Stimulated activated CD8-positive, alpha-beta memory T cell treated with anti-CD3 and anti-CD28 coated beads, Interleukin-4, amount 100 ng/mL, for 24 hours (primary cell): ENCODE measurements around the gene TRABD2B.

Source experiments
- DNase-seq: peaks from one replicate; pipeline ENCODE4 v3.0.0-alpha.2; 2020; ENCODE audit warnings: low read depth

The TRABD2B gene

DNA sequence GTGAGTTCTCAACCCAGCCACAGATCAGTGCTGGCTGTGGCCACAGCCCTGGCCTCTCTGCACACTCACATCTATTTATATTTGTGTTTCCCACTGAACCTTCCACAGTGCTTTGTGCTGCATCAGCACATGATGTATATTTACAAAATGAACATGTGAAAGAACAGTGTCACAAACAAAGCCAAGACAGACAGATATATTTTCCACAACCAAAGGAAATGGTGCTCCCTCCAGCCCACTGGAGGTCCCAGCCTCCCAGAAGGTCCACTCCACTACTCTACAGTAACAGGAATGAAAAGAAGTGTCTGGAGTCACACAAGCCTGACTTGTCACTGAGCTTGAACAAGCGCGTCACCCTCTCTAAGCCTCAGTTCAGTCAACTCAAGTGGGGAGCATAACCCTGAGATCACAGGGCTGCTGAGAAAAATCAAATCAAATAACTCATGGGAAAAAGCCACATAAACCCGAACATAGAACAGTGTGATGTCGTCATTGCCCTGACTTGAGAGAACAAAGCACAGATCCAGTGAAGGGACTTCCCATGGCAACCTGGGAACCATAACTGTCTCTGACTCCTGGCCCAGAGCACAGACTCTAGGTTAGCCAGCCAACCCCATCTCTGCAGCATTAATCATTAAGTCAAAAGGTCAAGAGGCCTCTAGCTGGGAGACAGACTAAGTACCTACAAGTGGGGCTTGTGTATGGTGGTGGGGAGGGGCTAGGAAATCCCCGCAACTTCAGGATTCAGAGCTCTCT lies 121.2 kb downstream of the TRABD2B start:
- no peak for DNase-seq

DNA sequence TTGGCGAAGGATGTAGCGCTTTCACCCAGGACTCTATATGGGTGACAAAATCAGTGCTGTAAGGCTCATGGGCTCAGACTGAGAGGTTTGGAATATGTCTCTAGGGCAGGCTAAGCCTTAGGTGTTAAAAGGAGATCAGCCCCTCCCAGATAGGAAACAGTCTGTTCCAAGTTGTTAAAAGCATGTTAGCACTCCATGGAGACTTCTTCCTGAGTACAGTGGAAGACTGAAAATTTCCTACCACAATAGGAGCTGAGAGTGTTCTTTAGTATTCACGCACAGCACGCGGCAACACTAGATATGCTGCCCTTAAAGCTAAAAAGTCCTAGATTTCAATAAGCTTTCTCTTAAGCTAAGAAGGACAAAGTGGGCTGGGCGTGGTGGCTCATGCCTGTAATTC lies 122.1 kb downstream of the TRABD2B start:
- no peak for DNase-seq

DNA sequence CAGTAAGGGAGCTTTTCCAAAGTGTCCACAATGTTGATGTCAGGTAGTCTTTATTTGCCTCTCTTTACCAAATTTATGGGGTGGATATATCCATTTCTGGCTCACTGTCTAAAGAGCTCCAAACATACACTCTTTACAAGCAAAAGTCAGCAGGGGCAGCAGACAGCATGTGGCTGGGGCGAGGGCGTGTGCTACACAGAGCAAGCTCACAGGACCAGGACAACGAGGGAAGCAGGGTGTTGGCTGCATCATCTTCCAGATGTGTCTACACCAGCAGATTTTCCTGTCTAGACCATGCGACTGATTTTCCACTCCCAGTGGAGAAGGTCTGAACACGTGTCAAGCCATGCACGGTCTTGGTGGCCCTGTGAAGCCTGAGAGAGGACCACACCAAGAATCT lies 123.8 kb downstream of the TRABD2B start:
- no peak for DNase-seq

DNA sequence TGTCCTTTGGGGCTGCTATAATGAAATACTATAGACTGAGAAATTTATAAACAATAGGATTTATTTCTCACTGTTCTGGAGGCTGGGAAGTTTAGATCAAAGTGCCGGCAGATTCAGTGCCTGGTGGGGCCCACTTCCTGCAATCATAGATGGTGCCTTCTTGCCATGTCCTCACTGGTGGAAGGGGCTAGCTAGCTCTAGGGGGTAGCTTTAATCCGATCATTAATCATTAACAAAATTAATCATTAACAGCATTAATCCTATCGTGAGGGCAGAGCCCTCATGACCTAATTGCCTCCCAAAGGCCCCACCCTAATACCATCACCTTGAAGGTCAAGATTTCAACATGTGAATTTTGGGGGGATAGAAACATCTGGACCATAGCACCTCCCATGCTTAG lies 124.3 kb downstream of the TRABD2B start:
- DNase-seq: no peak

DNA sequence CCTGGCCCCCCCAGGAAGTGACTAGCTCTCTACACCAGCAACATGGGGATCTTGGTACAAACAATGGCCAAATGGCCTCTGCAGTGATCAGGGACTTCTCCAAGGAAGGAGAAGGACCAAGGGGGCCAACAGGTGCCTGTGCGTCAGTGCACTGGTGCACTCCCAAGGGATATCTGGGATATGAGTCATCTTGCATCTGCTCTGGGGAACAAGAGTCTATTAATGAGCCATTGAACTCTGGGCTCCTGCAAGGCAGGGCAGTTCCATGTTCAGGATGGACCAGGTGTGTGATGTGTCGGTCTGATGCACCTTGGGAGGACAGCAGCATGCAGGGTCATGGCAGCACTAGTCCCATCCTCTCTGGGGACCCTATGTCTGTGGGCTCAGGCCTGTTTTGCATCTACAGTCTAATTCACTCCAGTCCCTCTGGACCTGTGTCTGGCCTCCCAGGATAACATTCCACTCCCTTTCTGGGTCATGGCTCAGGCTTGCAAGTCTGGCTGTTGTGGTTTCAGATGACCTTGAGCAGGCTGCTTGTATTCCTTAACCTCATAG lies 125.3 kb downstream of the TRABD2B start:
- DNase-seq: no peak

DNA sequence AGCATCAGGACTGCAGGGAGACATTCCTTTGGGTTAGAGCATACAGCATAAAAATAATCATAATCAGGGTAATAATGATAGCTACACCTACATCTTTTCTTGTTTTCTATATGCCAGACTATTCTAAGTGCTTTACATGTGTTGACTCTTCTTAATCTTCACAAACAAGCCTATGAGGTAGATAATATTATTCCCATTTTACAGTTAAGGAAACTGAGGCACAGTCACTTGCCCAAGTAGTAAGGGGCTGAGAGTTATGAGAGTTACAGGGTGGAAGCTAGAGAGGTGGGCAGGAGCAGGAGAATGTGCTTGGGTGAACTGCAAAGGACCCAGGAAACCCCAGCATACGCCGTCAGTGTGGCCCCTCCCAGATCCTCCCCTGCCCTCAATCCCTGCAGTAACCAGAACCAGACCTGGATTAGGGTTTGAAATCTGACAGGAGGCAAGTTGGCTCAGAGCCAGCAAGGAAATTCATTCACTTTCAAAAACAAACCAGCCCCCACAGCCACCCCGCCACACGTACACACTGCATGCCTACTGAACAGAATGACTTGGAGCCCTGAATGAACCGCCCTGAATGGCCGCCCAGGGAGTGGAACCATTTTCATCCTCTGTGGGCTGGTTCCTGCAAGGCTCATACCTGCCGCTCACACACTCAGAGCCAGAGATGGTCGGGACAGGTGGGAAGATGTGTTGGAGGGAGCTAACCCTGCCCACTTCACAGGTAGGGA lies 126.1 kb downstream of the TRABD2B start:
- DNase-seq: no peak

DNA sequence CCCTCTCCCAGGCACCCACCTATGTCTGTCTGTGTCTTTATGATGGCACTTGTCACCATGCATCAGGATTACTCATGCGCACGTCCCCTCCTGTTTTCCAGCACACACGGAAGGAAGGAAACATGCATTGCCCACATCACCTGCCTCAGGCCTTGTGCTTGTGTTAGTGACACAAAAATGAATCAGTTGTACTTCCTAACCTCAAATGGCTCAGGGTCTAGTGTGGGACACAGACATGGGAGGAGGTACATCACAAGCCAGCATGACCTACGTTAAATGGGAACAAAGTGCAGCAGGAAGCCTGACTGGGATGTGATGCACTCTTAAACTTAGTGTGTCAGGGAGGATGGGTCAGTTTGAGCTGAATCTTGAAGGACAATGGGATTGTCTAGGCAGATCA lies 126.7 kb downstream of the TRABD2B start:
- no peak for DNase-seq

DNA sequence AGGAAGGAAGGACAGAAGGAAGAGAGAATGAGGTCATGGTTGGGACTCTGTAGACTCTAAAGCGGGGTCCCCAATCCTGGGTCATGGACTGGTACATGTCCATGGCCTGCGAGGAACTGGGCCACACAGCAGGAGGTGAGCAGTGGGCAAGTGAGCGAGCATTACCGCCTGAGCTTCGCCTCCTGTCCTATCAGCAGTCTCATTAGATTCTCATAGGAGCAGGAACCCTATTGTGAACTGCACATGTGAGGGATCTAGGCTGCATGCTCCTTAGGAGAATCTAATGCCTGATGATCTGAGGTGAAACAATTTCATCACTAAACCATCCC lies 128.9 kb downstream of the TRABD2B start:
- DNase-seq: no peak

DNA sequence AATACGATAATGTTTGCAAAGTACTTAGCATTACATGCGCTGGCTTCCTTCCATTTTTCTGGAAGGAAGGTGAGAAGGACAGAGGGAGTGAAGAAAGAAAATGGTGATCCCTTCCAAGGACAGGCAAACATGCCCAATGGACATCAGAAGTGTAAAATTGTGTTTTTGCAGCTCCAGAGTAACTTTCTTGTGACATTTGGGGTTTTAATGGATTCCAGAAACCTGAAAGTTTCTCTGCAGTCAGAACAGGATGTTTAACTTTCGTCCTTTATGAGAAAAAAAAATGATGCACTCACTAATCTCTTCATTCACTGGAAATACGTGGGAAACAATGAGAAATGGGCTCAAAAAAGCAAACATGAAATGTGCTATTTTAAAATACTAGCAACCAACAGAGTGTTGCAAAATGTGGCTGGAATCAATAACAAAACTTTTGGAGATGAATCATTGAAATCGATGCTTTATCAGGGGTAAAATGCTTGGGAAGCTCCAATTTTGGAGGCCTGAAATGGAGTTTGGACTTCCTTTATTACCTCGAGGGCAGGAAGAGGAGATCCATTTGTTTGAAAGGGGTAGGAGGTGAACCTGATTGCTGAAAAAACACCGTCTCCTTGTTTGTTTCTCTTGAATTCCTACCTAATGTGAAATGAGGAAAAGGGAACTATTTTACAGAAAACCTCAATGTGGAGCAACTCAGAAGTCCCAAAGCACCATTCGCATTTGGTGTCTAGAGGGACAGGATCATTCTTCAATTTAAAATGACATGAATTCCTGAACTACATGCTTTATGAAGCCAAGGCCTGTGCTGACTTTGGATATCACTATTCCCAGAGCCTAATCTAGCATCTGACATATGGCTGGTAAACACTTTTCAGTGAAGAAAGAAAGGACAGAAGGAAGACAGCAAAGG lies 129.5 kb downstream of the TRABD2B start:
- DNase-seq: no peak

DNA sequence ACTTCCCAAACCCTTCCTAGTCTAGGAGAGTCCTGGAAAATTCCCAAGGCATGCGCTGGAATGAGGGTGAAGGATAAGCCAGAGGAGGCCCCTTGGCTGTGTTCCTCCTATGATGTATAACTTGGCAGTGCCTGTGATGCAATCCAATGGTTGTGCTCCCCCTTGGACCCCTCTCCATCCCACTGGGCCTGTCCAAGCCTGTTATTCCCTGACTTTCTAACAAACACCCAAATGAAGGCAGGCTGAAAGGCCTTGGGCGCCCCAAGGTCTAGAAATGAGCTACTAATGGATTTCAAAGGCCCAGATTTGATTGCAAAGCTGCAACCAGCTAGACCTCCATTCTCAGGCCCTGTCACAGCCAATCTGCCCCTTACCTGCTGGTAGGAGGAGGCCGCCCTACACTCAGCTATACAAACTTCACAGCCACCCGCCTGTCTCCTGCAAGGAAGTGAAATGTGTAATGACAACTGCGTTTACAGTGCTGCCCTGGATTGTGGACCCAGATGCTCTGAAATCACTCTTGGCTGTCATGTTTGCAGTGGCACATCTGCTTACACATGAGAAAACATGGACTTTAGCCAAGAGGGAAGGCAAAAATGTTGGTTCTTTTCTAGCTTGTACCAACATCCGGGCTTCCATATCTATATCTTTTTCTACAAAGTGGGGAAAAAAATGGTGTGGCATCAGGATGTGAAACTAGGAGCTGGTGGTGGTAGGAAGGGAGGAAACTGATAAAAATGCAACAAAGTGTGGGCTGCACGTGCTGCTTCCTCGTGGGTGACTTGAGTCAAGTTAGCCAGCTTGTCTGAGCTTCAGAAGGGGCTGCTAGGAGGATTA lies 130.4 kb downstream of the TRABD2B start:
- no peak for DNase-seq

DNA sequence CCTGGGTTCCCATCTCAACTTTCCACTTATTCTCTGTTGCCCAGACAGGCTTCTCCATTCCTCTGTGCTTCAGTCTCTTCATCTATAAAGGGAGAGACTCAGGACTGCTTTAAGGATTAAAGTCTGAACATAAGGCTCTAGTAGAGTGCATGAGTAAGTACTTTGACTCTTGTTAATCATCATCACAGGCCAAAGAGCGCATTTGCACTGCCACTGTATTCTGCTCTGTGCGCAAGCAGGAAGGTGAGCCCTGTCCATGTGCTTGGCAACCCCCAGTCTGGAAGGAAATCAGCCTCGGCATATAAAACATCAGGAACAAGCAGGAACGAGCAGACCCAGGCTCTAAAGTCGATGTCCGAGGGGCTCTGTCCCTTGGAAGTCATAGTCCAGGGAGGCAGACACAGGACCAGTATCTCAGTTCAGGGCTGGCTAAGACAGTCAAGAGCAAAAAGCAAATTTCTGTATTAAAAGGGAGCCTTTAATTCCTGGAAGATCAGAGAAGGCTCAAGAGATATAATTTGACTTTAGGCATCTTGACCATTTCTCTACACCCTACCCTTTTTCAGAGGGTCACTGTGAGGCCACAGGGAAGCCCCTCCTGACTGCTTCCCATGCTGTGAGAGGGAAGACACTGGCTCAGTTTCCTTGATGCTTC lies 131.2 kb downstream of the TRABD2B start:
- no peak for DNase-seq

DNA sequence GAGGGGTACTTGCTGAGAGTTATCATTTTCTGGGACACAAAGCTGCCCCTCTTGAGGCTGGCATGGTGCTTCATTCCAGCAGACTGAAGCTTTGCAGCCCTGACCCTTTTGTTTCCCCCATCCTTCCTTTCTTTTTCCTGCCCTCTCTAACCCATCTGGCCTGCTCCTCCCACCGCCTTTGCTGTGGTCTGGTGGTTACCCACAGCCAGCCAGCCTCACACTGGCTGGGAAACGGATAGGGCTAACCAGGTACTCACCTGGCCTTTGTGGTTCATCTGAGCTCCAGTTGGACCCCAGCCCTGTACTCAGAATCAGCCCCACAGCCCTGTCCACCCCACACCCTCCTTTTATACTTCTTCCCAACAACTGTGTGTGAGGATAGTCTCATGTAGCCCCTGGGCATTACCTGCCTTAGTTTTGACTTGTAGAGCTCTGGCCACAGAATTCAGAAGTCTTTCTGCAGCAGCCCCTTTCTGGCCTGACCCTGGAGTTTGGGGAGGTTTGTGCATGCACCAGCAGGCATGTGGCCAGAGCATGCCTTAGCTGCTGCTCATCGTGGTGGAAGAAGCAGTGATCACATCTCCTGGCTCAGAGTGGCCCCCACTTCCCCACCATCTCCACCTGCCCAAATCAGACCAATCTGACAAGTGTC lies 138.0 kb downstream of the TRABD2B start:
- no peak for DNase-seq

DNA sequence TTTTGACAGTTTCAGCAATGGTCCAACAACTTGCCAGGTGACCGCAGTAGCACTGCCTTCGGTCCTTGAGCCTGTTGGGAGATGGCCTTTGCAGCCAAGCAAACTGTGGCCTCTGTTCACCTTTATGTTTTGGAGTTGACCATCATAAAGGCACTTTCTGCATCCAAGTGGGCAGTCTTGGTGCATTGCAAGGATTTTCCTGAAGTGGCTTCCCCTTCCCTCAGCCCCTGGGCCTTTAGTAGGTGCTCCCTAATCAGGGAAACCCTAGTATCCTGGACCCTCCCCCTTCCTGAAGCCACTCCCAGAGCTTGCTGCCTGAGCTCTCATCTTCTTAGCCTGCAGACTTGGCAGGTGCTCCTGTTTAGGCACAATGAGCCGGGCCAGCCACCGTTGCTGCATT lies 140.2 kb downstream of the TRABD2B start:
- DNase-seq: no peak

DNA sequence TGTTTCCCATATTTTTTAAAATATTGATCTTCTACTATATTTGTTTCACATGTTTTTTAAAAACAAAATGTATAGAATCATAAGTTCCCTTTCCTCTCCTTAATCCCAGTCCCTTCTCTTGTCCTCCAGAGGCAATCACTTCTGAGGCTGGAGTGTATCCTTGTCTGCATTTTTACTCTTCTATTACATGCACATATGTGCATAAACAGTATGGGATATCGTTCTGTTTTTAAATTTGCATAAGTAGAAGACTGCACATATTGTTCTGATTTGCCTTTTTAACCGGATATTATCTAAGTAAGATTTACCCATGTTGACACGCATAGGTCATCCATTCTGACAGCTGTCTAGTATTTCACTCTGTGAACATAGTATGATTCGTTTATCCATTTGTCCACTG lies 142.0 kb downstream of the TRABD2B start:
- DNase-seq: no peak

DNA sequence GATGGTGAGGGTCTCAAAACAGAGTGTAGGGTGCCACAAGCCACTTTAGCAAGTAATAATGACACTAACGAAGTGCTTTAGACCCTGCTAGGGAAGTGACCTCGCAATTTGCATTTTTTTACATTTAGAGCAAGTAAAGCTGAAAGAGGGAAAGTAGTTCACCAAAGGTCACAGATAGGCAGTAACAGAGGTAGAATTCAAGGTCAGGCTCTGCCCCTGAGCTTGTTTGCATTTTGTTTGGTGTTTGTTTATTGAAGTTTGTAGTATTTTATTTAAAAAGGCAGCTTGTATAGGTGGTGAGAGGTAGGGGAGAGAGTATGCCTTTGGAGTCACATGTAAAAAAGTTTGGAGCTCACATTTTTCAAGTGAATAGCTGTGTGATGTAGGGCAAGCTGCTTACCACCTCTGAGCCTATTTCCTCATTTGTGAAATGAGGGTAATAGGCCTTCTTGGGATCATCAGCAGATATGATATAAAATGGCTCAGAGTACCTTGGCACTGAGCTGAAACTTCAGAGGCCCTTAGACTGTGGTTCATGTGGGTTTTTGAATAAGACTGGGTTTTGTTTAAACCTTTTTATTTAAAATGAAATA lies 142.5 kb downstream of the TRABD2B start:
- DNase-seq: no peak

DNA sequence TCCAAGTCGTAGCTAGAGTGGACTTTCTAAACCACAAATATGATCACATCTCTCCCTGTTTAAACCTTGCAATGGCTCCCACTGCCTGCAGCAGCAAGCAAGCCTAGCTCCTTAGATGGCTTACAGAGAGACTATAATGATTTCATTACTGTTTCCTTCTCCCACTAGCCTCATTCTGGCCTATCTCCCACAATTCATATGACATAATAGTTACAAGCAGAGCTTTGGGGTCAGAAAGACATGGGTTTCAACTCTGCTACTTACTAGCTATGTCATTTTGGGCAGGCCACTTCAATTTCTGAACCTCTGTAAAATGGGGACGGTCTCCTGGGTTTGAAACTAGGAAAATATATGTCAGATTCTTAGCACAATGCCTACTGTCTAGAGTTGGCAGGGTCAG lies 143.3 kb downstream of the TRABD2B start:
- DNase-seq: no peak

DNA sequence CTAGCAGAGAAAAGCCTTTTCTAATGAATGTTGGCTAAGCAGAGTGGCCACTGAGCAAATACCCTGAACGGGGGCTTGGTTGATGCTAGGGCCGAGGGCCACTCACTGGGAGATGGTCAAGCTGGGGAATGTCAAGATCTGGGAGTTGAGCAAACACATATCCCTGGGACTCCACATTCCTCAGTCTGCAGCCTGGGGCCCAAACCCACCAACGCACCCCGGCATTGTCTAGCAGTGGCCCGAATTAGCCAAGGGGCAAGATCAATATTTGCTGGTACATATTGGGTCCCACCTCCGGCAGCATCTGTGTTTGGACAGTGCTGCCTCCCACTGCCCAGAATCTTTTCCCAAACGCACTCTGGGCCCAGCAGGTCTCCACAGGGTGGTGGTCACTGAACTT lies 144.1 kb downstream of the TRABD2B start:
- no peak for DNase-seq

DNA sequence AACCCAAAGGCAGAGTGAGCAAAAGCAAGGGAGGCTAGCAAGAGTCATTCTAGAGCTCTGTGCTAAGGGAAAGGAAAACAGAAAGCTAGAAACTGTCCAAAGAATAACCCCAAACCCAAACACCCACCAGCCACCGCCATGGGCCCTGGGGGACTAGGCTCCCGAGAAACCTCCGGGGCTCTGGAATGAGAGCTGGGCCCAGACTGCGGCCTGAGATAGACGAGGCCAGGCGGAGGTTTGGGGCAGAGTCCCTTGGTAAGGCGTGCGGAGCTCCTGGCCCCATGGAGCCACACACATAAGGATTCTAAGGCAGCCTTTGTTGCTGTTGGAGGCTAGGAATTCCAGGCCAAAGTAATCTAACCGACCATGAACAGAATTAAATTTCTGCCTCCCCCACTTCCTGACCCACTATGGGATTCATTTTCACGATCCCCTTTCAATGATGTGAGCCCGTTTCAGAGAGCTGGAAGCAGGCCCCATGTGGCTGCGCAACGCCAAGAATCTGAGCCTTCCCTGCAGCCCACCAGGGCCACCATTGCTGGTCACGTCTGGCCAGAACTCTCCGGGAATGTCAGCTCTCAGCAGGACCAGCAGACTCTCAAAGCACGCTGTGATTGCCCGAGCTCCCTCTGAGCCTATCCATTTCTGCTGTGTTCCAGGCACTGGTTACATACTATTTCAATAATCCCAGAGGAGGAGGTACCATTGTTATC lies 145.0 kb downstream of the TRABD2B start:
- DNase-seq: no peak

DNA sequence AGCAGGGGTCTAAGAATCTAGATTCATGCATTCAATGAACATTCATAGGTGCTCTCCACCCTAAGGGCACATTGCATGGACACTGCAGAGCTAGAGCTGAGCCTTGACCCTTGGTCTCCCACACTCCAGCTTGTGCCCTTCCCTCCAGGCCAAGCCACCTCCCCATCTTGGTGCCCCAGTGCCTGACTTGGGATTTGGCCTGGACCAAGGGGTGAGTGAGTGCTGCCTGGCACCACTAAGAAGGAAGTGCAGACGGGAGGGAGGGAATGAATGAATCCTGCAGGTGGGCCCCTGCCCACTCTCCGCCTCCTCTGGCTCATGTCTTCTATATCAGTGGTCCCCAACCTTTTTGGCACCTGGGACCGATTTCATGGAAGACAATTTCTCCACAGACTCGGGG lies 146.7 kb downstream of the TRABD2B start:
- DNase-seq: no peak
